ENCODE data around the gene PHB1.
A peak's percentile ranks its signal among the peaks of the same experiment; 100 is the strongest.
"Not testable (repeated sequence)": the region's sequence is repeated elsewhere in the genome, so short reads cannot be mapped to it uniquely, and the experiment has no call there.

PHB1 gene

GRCh38 chr17:49439305-49439672 is 24.6 kb upstream of the PHB1 start:
- DNase-seq = no peak

GRCh38 chr17:49438436-49439278 is 24.0 kb upstream of the PHB1 start:
- no peak for DNase-seq

GRCh38 chr17:49437696-49438435 is 23.2 kb upstream of the PHB1 start:
- DNase-seq = no peak

- no peak for DNase-seq
Observed at GRCh38 chr17:49436174-49436573, 21.5 kb upstream of the PHB1 start.

- no peak for DNase-seq
Observed at GRCh38 chr17:49435671-49436029, 21.0 kb upstream of the PHB1 start.

GRCh38 chr17:49434821-49435670 is 20.4 kb upstream of the PHB1 start:
- DNase-seq = peak; percentile 2

GRCh38 chr17:49433000-49433694 is 18.5 kb upstream of the PHB1 start:
- DNase-seq = no peak

- no peak for DNase-seq
Observed at GRCh38 chr17:49431743-49432142, 17.1 kb upstream of the PHB1 start.

GRCh38 chr17:49425004-49425286 is 10.3 kb upstream of the PHB1 start:
- DNase-seq = no peak

GRCh38 chr17:49424276-49425003 is 9.8 kb upstream of the PHB1 start:
- DNase-seq = not testable (repeated sequence)

GRCh38 chr17:49422714-49423113 is 8.0 kb upstream of the PHB1 start:
- no peak for DNase-seq

- DNase-seq = not testable (repeated sequence)
Observed at GRCh38 chr17:49419761-49420160, 5.1 kb upstream of the PHB1 start.

- not testable (repeated sequence) for DNase-seq
Observed at GRCh38 chr17:49418754-49419740, 4.4 kb upstream of the PHB1 start.

GRCh38 chr17:49414271-49414621 is 436 bp downstream of the PHB1 start:
- DNase-seq = no peak

GRCh38 chr17:49409066-49409465 is 5.6 kb downstream of the PHB1 start:
- DNase-seq = no peak

- DNase-seq = no peak
Observed at GRCh38 chr17:49407981-49408501, 6.6 kb downstream of the PHB1 start.

GRCh38 chr17:49407086-49407485 is 7.6 kb downstream of the PHB1 start:
- no peak for DNase-seq

- no peak for DNase-seq
Observed at GRCh38 chr17:49406421-49407061, 8.1 kb downstream of the PHB1 start.

GRCh38 chr17:49404906-49405305 is 9.8 kb downstream of the PHB1 start:
- DNase-seq = no peak

GRCh38 chr17:49404361-49404760 is 10.3 kb downstream of the PHB1 start:
- DNase-seq = no peak

Data from amniotic stem cell (primary cell).